Stimulated activated naive CD8-positive, alpha-beta T cell treated with anti-CD3 and anti-CD28 coated beads, Interleukin-15, Interleukin-2, amounts not matched to agents 100 ng/mL and 50 ng/mL, for 24 hours (primary cell): ENCODE data around the gene ATP9A.
"Not testable (repeated sequence)": the region's sequence is repeated elsewhere in the genome, so short reads cannot be mapped to it uniquely, and the experiment has no call there.

Experiments used
- H3K27ac Mint-ChIP-seq: one replicate; pipeline ENCODE4 v1.8.0; 2021; ENCODE audit warnings: mild to moderate bottlenecking, mixed read lengths
- H3K27me3 Mint-ChIP-seq: one replicate; pipeline ENCODE4 v1.8.0; 2021; ENCODE audit warnings: mixed read lengths
- H3K36me3 Mint-ChIP-seq: one replicate; pipeline ENCODE4 v1.8.0; 2021; ENCODE audit warnings: low read depth, mixed read lengths
- H3K4me1 Mint-ChIP-seq: one replicate; pipeline ENCODE4 v1.8.0; 2021; ENCODE audit warnings: low read depth, mixed read lengths
- H3K4me3 Mint-ChIP-seq: one replicate; pipeline ENCODE4 v1.8.0; 2021; ENCODE audit warnings: mild to moderate bottlenecking, mixed read lengths
- H3K9me3 Mint-ChIP-seq: one replicate; pipeline ENCODE4 v1.8.0; 2021; ENCODE audit warnings: mixed read lengths

ATP9A gene, protein sequence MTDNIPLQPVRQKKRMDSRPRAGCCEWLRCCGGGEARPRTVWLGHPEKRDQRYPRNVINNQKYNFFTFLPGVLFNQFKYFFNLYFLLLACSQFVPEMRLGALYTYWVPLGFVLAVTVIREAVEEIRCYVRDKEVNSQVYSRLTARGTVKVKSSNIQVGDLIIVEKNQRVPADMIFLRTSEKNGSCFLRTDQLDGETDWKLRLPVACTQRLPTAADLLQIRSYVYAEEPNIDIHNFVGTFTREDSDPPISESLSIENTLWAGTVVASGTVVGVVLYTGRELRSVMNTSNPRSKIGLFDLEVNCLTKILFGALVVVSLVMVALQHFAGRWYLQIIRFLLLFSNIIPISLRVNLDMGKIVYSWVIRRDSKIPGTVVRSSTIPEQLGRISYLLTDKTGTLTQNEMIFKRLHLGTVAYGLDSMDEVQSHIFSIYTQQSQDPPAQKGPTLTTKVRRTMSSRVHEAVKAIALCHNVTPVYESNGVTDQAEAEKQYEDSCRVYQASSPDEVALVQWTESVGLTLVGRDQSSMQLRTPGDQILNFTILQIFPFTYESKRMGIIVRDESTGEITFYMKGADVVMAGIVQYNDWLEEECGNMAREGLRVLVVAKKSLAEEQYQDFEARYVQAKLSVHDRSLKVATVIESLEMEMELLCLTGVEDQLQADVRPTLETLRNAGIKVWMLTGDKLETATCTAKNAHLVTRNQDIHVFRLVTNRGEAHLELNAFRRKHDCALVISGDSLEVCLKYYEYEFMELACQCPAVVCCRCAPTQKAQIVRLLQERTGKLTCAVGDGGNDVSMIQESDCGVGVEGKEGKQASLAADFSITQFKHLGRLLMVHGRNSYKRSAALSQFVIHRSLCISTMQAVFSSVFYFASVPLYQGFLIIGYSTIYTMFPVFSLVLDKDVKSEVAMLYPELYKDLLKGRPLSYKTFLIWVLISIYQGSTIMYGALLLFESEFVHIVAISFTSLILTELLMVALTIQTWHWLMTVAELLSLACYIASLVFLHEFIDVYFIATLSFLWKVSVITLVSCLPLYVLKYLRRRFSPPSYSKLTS

DNA sequence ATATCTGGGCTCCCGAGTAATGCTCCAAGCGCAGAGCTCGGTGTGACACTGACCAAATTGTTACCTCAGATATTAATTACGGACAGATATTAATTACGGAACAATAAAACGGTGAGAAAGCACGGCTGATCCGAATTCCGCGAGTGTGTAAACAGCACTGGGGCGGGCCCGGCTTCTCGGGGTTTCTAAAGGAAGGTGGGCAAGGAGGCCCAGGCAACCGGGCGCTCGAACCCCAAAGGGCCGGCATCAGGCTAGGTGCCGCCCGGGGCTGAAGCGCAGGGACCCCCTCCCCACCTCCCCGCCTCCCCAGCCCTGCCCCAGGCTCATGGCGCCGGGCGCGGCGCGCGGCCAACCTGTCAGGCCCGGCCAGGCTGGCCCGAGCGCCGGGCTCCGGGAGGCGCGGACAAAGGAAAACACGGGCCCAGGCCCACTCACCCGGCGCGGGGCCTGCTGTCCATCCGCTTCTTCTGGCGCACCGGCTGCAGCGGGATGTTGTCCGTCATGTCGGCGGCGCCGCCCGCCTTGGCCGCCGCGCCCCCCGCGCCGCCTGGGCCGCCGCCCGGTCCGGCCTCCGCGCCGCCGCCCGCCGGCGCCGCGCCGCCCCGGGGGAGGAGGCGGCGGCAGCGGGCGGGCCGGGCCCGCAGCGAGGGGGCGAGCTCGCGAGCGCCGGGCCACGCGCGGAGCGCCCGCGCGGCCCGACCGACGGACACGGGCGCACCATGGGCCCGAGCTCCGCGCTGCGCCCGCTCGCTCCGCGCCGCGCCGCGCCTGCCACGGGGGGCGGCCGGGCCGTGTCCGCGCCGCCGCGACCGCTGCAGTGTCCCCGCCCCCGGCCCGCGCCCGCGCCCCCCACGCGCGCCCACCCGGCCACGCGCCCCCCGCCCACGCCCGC is at the start of gene ATP9A:
TSS of gene ATP9A (minus strand) at position 524 of the 892 bp plus-strand sequence. CDS start at position 503, 21 bp downstream.
- H3K27me3 Mint-ChIP-seq = peaks cover 40% of the 10 kb centered on the region

DNA sequence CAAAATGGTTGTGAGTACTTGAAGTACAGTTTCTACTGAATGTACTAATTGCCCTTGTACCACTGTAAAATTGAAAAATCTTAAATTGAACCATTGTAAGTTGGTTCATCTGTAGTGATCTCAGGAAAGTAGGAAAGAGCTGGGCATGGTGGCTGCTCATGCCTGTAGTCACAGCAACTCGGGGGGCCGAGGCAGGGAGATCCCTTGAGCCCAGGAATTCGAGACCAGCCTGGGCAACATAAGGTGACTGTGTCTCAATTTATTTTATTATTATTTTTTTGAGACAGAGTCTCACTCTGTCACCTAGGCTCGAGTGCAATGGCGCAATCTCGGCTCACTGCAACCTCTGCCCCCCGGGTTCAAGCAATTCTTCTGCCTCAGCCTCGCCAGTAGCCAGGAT is 48.7 kb upstream of the ATP9A start:
- H3K9me3 Mint-ChIP-seq, H3K36me3 Mint-ChIP-seq, H3K4me3 Mint-ChIP-seq, H3K27me3 Mint-ChIP-seq, H3K4me1 Mint-ChIP-seq, H3K27ac Mint-ChIP-seq: not testable (repeated sequence)

More for the DNA sequence above, at the start of gene ATP9A:
- peak within 1 kb of the TSS; percentile 5 for H3K27ac Mint-ChIP-seq
- H3K9me3 Mint-ChIP-seq = no peaks in the 10 kb centered on the region
- no peaks in the 10 kb centered on the region for H3K36me3 Mint-ChIP-seq
- peak within 1 kb of the TSS; percentile 67 for H3K4me3 Mint-ChIP-seq
- H3K4me1 Mint-ChIP-seq = peaks cover 11% of the 10 kb centered on the region

DNA sequence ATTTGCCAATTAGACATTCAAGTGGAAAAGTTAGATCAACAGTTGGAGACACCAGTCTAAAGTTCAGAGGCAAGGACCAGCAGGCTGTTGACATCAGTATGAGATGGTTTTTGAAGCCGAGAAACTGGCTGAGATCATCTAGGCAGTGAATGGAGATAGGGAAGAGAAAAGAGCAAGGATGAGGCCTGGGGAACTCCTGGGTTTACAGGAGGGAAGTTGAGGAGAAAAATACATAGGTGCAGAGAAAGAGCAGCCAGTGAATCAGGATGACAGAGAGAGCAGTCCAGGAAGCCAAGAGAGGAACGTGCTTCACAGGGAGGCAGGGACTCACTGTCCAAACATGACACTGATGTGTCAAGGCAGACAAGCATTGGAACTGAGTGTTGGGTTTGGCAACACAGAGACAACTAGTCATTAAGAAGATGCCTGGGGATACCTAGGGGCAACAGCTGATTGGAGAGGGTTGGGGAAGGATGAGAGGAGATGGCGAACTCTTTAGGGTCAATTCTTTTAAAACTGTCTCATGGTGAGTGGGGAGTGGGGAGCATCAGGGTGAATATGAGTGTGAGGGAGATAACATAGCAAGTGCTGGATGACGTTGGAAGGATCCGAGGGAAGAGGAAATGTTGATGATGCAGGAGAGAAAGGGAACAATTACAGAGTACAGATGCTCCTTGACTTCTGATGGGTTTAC is 47.3 kb upstream of the ATP9A start:
- Mint-ChIP-seq H3K9me3 (no peaks in the 10 kb centered on the region), H3K4me3 (no peak overlapping the region), H3K27ac (no peak overlapping the region), H3K4me1 (no peaks in the 10 kb centered on the region), H3K27me3 (peaks cover 4% of the 10 kb centered on the region), H3K36me3 (no peaks in the 10 kb centered on the region)

DNA sequence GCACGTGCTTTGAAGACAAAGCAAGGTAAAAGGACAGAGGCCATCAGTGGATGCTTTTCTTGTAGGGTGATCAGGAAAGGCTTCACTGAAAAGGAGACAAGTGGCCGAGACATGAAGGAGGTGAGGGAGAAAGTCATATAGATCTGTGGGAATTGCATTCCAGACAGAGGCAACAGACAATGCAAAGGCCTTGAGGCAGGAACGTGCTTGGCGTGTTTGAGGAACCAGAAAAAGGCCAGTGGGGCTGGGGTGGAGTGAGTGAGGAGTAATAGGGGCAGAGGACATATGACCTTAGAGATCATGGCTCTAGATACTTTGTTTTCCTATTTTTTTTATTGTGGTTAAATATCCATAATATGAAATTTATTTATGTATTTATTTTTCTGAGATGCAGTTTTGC is 44.7 kb upstream of the ATP9A start:
- H3K27me3 Mint-ChIP-seq = peaks cover 7% of the 10 kb centered on the region
- no peak overlapping the region for H3K4me3 Mint-ChIP-seq
- H3K4me1 Mint-ChIP-seq = no peaks in the 10 kb centered on the region
- no peak overlapping the region for H3K27ac Mint-ChIP-seq
- H3K9me3 Mint-ChIP-seq = no peaks in the 10 kb centered on the region
- no peaks in the 10 kb centered on the region for H3K36me3 Mint-ChIP-seq

DNA sequence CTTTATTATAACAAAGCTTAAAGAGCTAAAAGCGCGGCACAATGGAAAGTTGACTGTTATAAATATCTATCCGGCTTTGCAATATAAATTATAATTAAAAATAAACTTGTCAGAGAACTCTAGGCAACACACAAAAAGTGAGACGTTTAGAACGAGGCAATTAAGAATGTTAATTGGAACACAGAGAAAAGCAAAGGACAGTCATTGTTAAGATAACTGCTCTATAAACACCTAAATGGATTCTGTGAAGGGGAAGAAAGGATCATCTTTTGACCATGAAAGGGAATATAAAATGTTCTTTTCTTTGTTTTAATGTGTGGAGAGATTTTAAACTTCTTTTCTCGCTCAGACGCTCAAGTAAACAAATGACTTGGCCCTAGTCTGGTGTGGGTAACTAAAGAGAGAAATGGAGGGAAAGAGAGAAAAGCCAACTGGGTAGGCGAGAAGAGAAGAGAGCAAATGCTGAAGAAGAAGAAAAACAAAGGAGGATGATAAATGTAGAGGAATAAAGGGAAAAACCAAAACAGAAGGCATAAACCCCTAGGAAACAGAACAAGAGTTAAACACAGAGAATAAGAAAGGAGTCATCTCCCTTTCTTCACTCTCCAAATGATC is 43.4 kb upstream of the ATP9A start:
- Mint-ChIP-seq H3K27ac (no peak overlapping the region), H3K36me3 (no peaks in the 10 kb centered on the region), H3K4me1 (no peaks in the 10 kb centered on the region), H3K9me3 (no peaks in the 10 kb centered on the region), H3K27me3 (peaks cover 9% of the 10 kb centered on the region), H3K4me3 (no peak overlapping the region)

DNA sequence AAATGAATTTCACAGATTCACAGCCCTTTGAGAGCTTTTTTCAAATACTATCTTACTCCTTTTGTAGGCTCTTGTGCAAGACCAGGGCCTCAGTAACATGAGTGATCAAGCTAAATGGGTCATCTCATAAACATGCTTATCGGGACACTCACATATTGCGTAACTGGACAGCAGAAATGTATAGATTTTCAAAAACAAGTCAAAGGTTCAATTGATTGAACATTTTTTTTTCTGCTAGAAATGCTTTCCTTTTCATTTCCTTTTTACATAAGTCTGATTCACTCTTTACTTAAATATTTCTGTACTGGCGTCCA is 42.8 kb upstream of the ATP9A start:
- H3K36me3 Mint-ChIP-seq = no peaks in the 10 kb centered on the region
- H3K27me3 Mint-ChIP-seq = peaks cover 9% of the 10 kb centered on the region
- no peaks in the 10 kb centered on the region for H3K9me3 Mint-ChIP-seq
- no peaks in the 10 kb centered on the region for H3K4me1 Mint-ChIP-seq
- no peak overlapping the region for H3K4me3 Mint-ChIP-seq
- no peak overlapping the region for H3K27ac Mint-ChIP-seq

DNA sequence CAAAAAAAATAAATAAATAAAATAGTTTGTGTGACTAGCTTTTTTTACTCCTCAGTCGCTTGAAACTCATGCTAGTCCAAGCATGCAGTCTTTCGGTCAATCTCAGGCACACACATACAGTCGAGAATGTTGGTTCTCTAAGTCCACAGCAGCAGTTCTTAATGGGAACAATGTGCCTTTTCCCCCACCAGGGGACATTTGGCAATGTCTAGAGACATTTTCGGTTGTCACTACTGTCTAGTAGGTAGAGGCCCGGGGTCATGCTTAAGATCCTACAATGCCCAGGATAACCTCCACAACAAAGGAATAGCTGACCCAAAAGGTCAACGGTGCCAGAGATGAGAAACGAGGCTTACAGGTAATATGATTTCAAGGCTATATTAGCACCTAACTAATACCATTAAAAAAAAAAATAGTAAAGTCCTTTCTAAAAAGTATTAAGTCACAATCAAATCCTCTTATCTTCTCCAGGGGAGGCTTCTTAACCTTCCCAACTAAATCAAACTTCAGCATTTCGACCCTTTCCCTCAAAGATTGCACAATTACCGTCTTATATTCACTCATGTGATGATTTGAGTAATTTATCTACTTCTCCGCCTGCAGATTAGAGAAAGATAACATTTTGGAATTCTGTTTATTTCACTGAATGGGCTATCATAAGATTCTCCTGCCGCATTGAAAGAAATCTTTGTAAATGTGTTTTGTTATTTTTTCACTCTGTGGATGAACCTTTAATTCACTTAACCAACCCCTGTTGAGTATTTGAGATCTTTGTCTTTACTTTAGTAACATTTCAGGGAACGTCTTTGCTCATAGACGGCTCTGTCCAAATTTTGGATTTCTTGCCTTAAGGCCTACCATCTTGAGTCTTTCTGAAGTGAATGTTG is 42.2 kb upstream of the ATP9A start:
- H3K27me3 Mint-ChIP-seq = peaks cover 9% of the 10 kb centered on the region
- no peak overlapping the region for H3K4me3 Mint-ChIP-seq
- no peaks in the 10 kb centered on the region for H3K4me1 Mint-ChIP-seq
- no peaks in the 10 kb centered on the region for H3K9me3 Mint-ChIP-seq
- no peaks in the 10 kb centered on the region for H3K36me3 Mint-ChIP-seq
- H3K27ac Mint-ChIP-seq = no peak overlapping the region

DNA sequence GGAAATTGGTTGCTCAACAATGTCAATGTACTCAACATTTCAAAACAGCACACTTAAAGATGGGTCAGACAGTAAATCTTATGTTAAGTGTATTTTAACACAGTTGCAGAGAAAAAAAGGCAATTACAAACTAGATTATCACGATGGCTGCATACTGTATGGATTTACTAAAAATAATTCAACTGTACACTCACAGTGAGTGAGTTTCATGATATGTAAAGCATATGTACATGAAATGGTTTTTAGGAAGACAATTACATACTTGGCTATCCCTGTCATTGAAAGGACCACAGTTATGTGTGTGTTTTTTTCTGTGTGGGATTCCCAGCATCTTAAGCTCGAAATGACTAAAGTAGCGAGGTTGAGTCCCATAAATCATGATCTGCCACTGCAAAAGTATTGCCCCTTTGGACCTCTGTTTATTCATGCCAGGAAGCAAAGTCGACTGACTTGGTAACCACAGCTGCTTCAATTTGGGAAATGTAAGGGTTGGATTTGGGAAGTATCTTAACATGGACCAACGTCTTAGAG is 39.6 kb upstream of the ATP9A start:
- Mint-ChIP-seq H3K4me3 (no peak overlapping the region), H3K36me3 (no peaks in the 10 kb centered on the region), H3K27me3 (peaks cover 19% of the 10 kb centered on the region), H3K9me3 (no peaks in the 10 kb centered on the region), H3K4me1 (no peaks in the 10 kb centered on the region), H3K27ac (no peak overlapping the region)

DNA sequence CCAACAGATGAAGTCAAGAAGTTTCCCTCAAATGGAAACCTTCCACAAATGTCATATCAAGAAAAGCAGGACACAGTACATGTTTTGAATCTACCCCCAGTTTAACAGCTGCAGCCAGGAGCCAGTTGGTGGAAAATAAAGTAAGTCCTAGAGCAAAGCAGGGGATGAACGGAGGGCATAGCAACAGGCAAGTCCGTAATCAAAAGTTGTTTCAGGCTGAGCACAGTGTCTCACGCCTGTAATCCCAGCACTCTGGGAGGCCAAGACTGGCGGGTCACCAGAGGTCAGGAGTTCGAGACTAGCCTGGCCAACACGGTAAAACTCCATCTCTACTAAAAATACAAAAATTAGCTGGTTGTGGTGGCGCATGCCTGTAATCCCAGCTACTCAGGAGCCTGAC is 36.6 kb upstream of the ATP9A start:
- Mint-ChIP-seq H3K4me3 (no peak overlapping the region), H3K27me3 (peaks cover 33% of the 10 kb centered on the region), H3K36me3 (no peaks in the 10 kb centered on the region), H3K9me3 (no peaks in the 10 kb centered on the region), H3K27ac (no peak overlapping the region), H3K4me1 (peaks cover 11% of the 10 kb centered on the region)

DNA sequence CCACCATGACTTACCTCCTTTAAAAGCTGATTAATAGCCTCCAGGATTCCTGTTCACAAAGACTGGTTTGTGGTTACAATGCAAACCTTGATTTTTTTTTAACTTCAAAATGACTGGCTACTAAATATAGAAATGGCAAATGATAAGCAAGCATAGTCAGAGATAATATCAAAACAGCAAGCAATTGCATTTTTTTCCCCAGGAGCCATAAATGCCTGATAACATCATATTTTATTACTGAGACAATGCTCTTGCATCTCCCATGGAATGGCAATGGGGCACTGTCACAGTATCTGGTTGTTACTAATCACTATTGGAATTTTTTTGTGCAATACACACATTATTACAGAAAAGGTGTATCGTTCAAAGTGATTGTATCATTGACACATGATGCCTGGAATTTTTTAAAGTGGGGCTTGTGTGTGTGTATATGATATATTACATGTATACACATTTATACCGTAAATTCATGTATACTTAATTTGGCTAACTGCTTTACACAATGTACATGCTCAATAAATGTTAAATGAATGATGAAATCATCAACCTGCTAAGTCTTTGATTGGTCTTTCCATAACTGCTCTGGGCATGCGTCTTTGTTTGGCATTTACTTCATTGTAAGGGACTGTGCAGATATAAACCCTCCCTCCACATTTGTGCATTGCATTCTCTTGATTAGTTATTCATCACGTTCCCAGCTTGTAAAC is 35.1 kb upstream of the ATP9A start:
- no peak overlapping the region for H3K27ac Mint-ChIP-seq
- H3K4me3 Mint-ChIP-seq = no peak overlapping the region
- no peaks in the 10 kb centered on the region for H3K36me3 Mint-ChIP-seq
- H3K4me1 Mint-ChIP-seq = peaks cover 16% of the 10 kb centered on the region
- H3K27me3 Mint-ChIP-seq = peaks cover 47% of the 10 kb centered on the region
- no peaks in the 10 kb centered on the region for H3K9me3 Mint-ChIP-seq

DNA sequence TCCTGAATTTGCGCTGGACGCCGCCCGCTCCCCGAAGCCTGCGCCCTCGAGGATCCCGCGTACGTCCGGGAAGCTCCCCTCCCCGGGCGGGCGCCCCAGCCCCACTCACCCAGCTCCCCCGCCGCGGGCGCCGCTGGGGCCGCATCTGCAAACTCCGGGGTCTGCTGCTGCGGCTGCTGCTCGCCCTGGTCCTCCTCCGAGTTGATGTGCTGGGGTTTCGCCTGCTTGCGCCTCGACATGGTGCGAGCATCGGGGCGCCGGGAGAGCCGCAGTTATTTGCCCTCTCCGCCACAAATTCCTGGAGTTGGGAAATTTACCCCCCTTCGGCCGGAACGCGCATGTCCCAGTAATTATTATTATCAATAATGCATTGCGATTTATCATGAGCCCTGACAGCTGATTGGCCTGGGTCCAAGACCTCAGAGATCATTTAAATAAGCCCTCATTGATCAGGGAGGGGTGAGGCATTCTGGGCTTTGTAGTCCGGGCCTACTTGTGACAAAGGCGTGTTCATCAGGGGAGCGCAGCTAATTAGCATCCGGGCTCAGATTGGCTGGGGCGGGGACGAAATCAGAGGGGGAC is 34.1 kb upstream of the ATP9A start, which contains the start of gene SALL4:
TSS of gene SALL4 (minus strand) at position 352 of the 582 bp plus-strand sequence. CDS start at position 239, 113 bp downstream.
- H3K9me3 Mint-ChIP-seq = no peaks in the 10 kb centered on the region
- H3K27me3 Mint-ChIP-seq = peaks cover 53% of the 10 kb centered on the region
- no peak within 1 kb of the TSS for H3K4me3 Mint-ChIP-seq
- H3K4me1 Mint-ChIP-seq = peaks cover 16% of the 10 kb centered on the region
- H3K36me3 Mint-ChIP-seq = no peaks in the 10 kb centered on the region
- no peak within 1 kb of the TSS for H3K27ac Mint-ChIP-seq

DNA sequence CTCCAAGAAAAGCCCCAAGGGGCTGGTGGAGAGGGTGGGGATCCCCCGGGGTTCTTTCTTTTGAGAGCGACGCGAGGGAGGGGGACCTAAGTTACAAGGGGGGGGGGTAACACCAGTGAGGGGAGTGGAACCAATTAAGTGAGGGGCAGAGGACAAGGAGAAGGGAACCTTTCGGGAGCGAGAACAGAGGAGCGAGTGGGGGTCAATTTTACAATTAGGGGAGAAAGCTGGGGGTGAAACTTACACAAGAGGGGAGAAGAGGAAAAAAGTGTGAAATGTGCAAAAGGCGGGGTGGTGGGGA is 33.6 kb upstream of the ATP9A start:
- H3K4me3 Mint-ChIP-seq = no peak overlapping the region

More for the DNA sequence above, 33.6 kb upstream of the ATP9A start:
- H3K4me1 Mint-ChIP-seq = peaks cover 16% of the 10 kb centered on the region
- H3K36me3 Mint-ChIP-seq = no peaks in the 10 kb centered on the region
- H3K9me3 Mint-ChIP-seq = no peaks in the 10 kb centered on the region
- H3K27ac Mint-ChIP-seq = no peak overlapping the region
- H3K27me3 Mint-ChIP-seq = peaks cover 54% of the 10 kb centered on the region
